ENCODE measurements around the gene GRB14. TPM values are rescaled to one million over a fixed set of nuclear protein-coding genes. Genes with fewer than 3 reads are reported as not detected.
"Not testable (repeated sequence)": the region's sequence is repeated elsewhere in the genome, so short reads cannot be mapped to it uniquely, and the experiment has no call there.

Gene GRB14
- total RNA-seq, 1 experiment from 2014 or later: 6.3 TPM

DNA sequence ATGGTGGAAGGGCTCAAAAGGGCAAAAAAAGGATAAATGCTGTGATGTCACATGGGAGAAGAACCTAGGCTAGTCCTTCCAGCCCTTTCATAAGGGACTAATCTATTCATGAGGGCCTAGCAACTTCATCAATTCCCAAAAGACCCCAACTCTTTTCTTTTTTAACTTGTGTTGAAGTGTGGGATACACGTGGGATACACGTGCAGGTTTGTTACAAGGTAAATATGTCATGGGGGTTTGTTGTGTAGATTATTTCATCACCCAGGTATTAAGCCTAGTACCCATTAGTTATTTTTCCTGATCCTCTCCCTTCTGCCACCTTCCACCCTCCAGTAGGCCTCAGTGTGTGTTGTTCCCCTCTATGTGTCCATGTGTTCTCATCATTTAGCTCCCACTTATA is 156.2 kb downstream of the GRB14 start:
- H2AFZ ChIP-seq (ENCODE audit: low read depth, low read length, poor library complexity, severe bottlenecking); POLR2A ChIA-PET; intact Hi-C loops (cut with micrococcal nuclease); H3K4me2 ChIP-seq (ENCODE audit: low read length); ATAC-seq; H3K36me3 ChIP-seq (ENCODE audit: control insufficient read depth in 1 of 2, insufficient read depth in 2 of 2, low read length in 2 of 2); H3K9me2 ChIP-seq (ENCODE audit: insufficient read depth); CTCF ChIA-PET; BruUV-seq (replicated peaks); H3K79me2 ChIP-seq (ENCODE audit: insufficient read depth, low read length); H3K27ac ChIP-seq (ENCODE audit: low read depth, low read length); H3K9ac ChIP-seq (ENCODE audit: low read length); DNase-seq (ENCODE audit: low read depth, low spot score); H4K20me1 ChIP-seq (ENCODE audit: insufficient read depth); H3K4me1 ChIP-seq (ENCODE audit: control insufficient read depth in 1 of 2, insufficient read depth in 2 of 2, low read length in 2 of 2); H3K9me3 ChIP-seq (ENCODE audit: control insufficient read depth in 1 of 2, insufficient read depth in 1 of 2, low read depth in 1 of 2, low read length in 2 of 2); RAD21 ChIA-PET (ENCODE audit: low non-redundant PET in 1 of 2, low total read pairs in 2 of 2, uncharacterized antibody in 2 of 2, unreplicated experiment in 2 of 2); H3K4me3 ChIP-seq (replicated peaks in 1 of 2; ENCODE audit: low read depth in 1 of 2, low read length in 2 of 2): not testable (repeated sequence)
- 0 out of 2 replicates have a peak, but pooled peaks cover 15% of the 10 kb centered on the region for H3K27me3 ChIP-seq (ENCODE audit: insufficient read depth, low read length)

DNA sequence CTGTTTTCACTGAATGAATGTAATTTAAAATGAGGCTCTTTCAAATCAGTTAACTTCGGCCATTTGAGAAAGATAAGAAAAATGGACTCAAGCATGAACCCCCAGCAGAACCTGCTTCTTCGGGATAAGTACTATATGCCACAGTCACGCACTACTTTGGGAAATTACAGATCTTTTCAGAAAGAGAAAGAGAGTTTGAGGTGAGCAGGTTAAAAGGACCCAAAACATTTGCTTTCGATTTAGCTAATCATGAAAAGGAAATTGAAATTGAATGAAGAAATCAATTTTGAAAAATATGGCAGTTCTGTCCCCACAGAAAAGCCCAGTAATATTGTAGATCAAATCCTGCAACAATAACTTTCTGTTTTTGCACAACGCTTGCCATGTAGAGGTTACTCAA is 156.9 kb downstream of the GRB14 start:
- ChIA-PET CTCF (no interaction called here), POLR2A (no interaction called here), RAD21 (ENCODE audit: low non-redundant PET in 1 of 2, low total read pairs in 2 of 2, uncharacterized antibody in 2 of 2, unreplicated experiment in 2 of 2) (no interaction called here)
- Histone ChIP-seq H2AFZ (ENCODE audit: low read depth, low read length, poor library complexity, severe bottlenecking) (no peak overlapping the region), H4K20me1 (ENCODE audit: insufficient read depth) (no peaks in the 10 kb centered on the region), H3K4me2 (ENCODE audit: low read length) (no peak overlapping the region), H3K9ac (ENCODE audit: low read length) (no peak overlapping the region), H3K27ac (ENCODE audit: low read depth, low read length) (no peak overlapping the region), H3K36me3 (ENCODE audit: control insufficient read depth in 1 of 2, insufficient read depth in 2 of 2, low read length in 2 of 2) (no peaks in the 10 kb centered on the region), H3K27me3 (ENCODE audit: insufficient read depth, low read length) (0 out of 2 replicates have a peak, but pooled peaks cover 15% of the 10 kb centered on the region), H3K9me2 (ENCODE audit: insufficient read depth) (no peaks in the 10 kb centered on the region), H3K9me3 (ENCODE audit: control insufficient read depth in 1 of 2, insufficient read depth in 1 of 2, low read depth in 1 of 2, low read length in 2 of 2) (no peaks in the 10 kb centered on the region), H3K79me2 (ENCODE audit: insufficient read depth, low read length) (no peaks in the 10 kb centered on the region), H3K4me1 (ENCODE audit: control insufficient read depth in 1 of 2, insufficient read depth in 2 of 2, low read length in 2 of 2) (no peaks in the 10 kb centered on the region), H3K4me3 (replicated peaks in 1 of 2; ENCODE audit: low read depth in 1 of 2, low read length in 2 of 2) (no peak overlapping the region)
- TF ChIP-seq EZH2phosphoT487 (IDR thresholded peaks at IDR 0.05; ENCODE audit: borderline replicate concordance) (no peak), TCF7L2 (IDR thresholded peaks at IDR 0.05; ENCODE audit: borderline replicate concordance, extremely low read depth, insufficient read depth, insufficient read length) (no peak), RAD21 (IDR thresholded peaks at IDR 0.05; ENCODE audit: low read depth) (no peak), FOSL1 (IDR thresholded peaks at IDR 0.05; ENCODE audit: low read depth) (no peak), ELF1 (IDR thresholded peaks at IDR 0.05; ENCODE audit: borderline replicate concordance, low read depth) (no peak), EGR1 (IDR thresholded peaks at IDR 0.05; ENCODE audit: low read depth) (no peak), SRF (IDR thresholded peaks at IDR 0.05; ENCODE audit: low read depth) (no peak), EZH2 (IDR thresholded peaks at IDR 0.05) (no peak), POLR2A (IDR thresholded peaks at IDR 0.05; ENCODE audit: borderline replicate concordance, extremely low read depth, insufficient read depth, insufficient read length) (no peak), ZFX (IDR thresholded peaks at IDR 0.05) (no peak), JUND (IDR thresholded peaks at IDR 0.05) (no peak), YY1 (IDR thresholded peaks at IDR 0.05; ENCODE audit: extremely low read depth, insufficient replicate concordance, low read depth, low read length) (no peak), SIN3A (IDR thresholded peaks at IDR 0.05; ENCODE audit: low read depth) (no peak), CBX3 (IDR thresholded peaks at IDR 0.05; ENCODE audit: low read depth) (no peak)
- TF ChIP-seq, protein P1, sequence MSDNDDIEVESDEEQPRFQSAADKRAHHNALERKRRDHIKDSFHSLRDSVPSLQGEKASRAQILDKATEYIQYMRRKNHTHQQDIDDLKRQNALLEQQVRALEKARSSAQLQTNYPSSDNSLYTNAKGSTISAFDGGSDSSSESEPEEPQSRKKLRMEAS (IDR thresholded peaks at IDR 0.05): no peak
- TF ChIP-seq, protein P2, sequence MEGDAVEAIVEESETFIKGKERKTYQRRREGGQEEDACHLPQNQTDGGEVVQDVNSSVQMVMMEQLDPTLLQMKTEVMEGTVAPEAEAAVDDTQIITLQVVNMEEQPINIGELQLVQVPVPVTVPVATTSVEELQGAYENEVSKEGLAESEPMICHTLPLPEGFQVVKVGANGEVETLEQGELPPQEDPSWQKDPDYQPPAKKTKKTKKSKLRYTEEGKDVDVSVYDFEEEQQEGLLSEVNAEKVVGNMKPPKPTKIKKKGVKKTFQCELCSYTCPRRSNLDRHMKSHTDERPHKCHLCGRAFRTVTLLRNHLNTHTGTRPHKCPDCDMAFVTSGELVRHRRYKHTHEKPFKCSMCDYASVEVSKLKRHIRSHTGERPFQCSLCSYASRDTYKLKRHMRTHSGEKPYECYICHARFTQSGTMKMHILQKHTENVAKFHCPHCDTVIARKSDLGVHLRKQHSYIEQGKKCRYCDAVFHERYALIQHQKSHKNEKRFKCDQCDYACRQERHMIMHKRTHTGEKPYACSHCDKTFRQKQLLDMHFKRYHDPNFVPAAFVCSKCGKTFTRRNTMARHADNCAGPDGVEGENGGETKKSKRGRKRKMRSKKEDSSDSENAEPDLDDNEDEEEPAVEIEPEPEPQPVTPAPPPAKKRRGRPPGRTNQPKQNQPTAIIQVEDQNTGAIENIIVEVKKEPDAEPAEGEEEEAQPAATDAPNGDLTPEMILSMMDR (IDR thresholded peaks at IDR 0.05 in 2 of 3, conservative IDR thresholded peaks at IDR 0.05 in 1 of 3; ENCODE audit: borderline replicate concordance in 1 of 3, insufficient read depth in 1 of 3, low read depth in 2 of 3, low read length in 2 of 3): no peak
- TF ChIP-seq, protein P3, sequence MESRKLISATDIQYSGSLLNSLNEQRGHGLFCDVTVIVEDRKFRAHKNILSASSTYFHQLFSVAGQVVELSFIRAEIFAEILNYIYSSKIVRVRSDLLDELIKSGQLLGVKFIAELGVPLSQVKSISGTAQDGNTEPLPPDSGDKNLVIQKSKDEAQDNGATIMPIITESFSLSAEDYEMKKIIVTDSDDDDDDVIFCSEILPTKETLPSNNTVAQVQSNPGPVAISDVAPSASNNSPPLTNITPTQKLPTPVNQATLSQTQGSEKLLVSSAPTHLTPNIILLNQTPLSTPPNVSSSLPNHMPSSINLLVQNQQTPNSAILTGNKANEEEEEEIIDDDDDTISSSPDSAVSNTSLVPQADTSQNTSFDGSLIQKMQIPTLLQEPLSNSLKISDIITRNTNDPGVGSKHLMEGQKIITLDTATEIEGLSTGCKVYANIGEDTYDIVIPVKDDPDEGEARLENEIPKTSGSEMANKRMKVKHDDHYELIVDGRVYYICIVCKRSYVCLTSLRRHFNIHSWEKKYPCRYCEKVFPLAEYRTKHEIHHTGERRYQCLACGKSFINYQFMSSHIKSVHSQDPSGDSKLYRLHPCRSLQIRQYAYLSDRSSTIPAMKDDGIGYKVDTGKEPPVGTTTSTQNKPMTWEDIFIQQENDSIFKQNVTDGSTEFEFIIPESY (IDR thresholded peaks at IDR 0.05; ENCODE audit: extremely low read depth, insufficient replicate concordance, low read length): no peak
- TF ChIP-seq, protein P4, sequence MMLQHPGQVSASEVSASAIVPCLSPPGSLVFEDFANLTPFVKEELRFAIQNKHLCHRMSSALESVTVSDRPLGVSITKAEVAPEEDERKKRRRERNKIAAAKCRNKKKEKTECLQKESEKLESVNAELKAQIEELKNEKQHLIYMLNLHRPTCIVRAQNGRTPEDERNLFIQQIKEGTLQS (IDR thresholded peaks at IDR 0.05): no peak
- BruUV-seq (replicated peaks): no TSS peak
- DNase-seq (ENCODE audit: low read depth, low spot score) (no peak), ATAC-seq (no peak)
- intact Hi-C loops (cut with micrococcal nuclease): no loop called here

Data from HCT116 (cell line).